Activated naive CD8-positive, alpha-beta T cell treated with anti-CD3 and anti-CD28 coated beads, Interleukin-2, amount 50 U/mL, for 24 hours (primary cell): ENCODE measurements around the gene RAB4A.
"Not testable (repeated sequence)": the region's sequence is repeated elsewhere in the genome, so short reads cannot be mapped to it uniquely, and the experiment has no call there.

ENCODE experiments used
- ATAC-seq: fragments of 150-1000 bp; cut with Tn5 transposase; one replicate; pipeline ENCODE4 v1.10.0; 2021
- DNase-seq: peaks from one replicate; pipeline ENCODE4 v3.0.0; 2021
- H3K27ac Mint-ChIP-seq: one replicate; pipeline ENCODE4 v1.8.0; 2021; ENCODE audit warnings: mild to moderate bottlenecking, mixed read lengths
- H3K27me3 Mint-ChIP-seq: one replicate; pipeline ENCODE4 v1.8.0; 2021; ENCODE audit warnings: mixed read lengths
- H3K36me3 Mint-ChIP-seq: one replicate; pipeline ENCODE4 v1.8.0; 2021; ENCODE audit warnings: low read depth, mixed read lengths
- H3K4me1 Mint-ChIP-seq: one replicate; pipeline ENCODE4 v1.8.0; 2021; ENCODE audit warnings: mixed read lengths
- H3K4me3 Mint-ChIP-seq: one replicate; pipeline ENCODE4 v1.8.0; 2021; ENCODE audit warnings: mild to moderate bottlenecking, moderate library complexity, mixed read lengths
- H3K9me3 Mint-ChIP-seq: one replicate; pipeline ENCODE4 v1.8.0; 2021; ENCODE audit warnings: mixed read lengths

RAB4A gene

GRCh38 chr1:229287267-229287666 lies 16.4 kb downstream of the RAB4A start:
- H3K36me3 Mint-ChIP-seq: peaks cover 30% of the 10 kb centered on the region
- ATAC-seq: no peak
- peaks cover 35% of the 10 kb centered on the region for H3K4me1 Mint-ChIP-seq
- no peak overlapping the region for H3K27ac Mint-ChIP-seq
- DNase-seq: no peak
- no peaks in the 10 kb centered on the region for H3K27me3 Mint-ChIP-seq
- no peak overlapping the region for H3K4me3 Mint-ChIP-seq
- H3K9me3 Mint-ChIP-seq: no peaks in the 10 kb centered on the region

GRCh38 chr1:229288516-229288915 lies 17.6 kb downstream of the RAB4A start:
- no peak overlapping the region for H3K4me3 Mint-ChIP-seq
- no peak overlapping the region for H3K27ac Mint-ChIP-seq
- peaks cover 31% of the 10 kb centered on the region for H3K36me3 Mint-ChIP-seq
- H3K27me3 Mint-ChIP-seq: no peaks in the 10 kb centered on the region
- ATAC-seq: no peak
- no peak for DNase-seq
- H3K9me3 Mint-ChIP-seq: no peaks in the 10 kb centered on the region
- H3K4me1 Mint-ChIP-seq: peaks cover 28% of the 10 kb centered on the region

- H3K27ac Mint-ChIP-seq, H3K4me3 Mint-ChIP-seq, H3K27me3 Mint-ChIP-seq, DNase-seq, H3K9me3 Mint-ChIP-seq, ATAC-seq: not testable (repeated sequence)
- H3K4me1 Mint-ChIP-seq: peaks cover 12% of the 10 kb centered on the region
- peaks cover 32% of the 10 kb centered on the region for H3K36me3 Mint-ChIP-seq
These were observed 20.8 kb downstream of the RAB4A start for GRCh38 chr1:229291686-229292085.

- no peaks in the 10 kb centered on the region for H3K9me3 Mint-ChIP-seq
- no peak overlapping the region for H3K4me3 Mint-ChIP-seq
- H3K4me1 Mint-ChIP-seq: peaks cover 4% of the 10 kb centered on the region
- H3K27ac Mint-ChIP-seq: peak overlapping the region; percentile 14
- no peaks in the 10 kb centered on the region for H3K27me3 Mint-ChIP-seq
- H3K36me3 Mint-ChIP-seq: peaks cover 32% of the 10 kb centered on the region
- ATAC-seq: no peak
- DNase-seq: no peak
These were observed 22.8 kb downstream of the RAB4A start for GRCh38 chr1:229293528-229294204.

- DNase-seq: no peak
- no peaks in the 10 kb centered on the region for H3K27me3 Mint-ChIP-seq
- peaks cover 2% of the 10 kb centered on the region for H3K4me1 Mint-ChIP-seq
- H3K36me3 Mint-ChIP-seq: peaks cover 30% of the 10 kb centered on the region
- H3K9me3 Mint-ChIP-seq: no peaks in the 10 kb centered on the region
- no peak overlapping the region for H3K4me3 Mint-ChIP-seq
- no peak overlapping the region for H3K27ac Mint-ChIP-seq
- ATAC-seq: no peak
These were observed 24.8 kb downstream of the RAB4A start for GRCh38 chr1:229295745-229296144.

GRCh38 chr1:229296541-229296941 lies 25.6 kb downstream of the RAB4A start:
- Mint-ChIP-seq H3K36me3 (peaks cover 25% of the 10 kb centered on the region), H3K27me3 (no peaks in the 10 kb centered on the region), H3K9me3 (no peaks in the 10 kb centered on the region), H3K4me1 (peaks cover 2% of the 10 kb centered on the region), H3K27ac (no peak overlapping the region), H3K4me3 (no peak overlapping the region)
- ATAC-seq (no peak), DNase-seq (no peak)

GRCh38 chr1:229297746-229298145 lies 26.8 kb downstream of the RAB4A start:
- DNase-seq: no peak
- H3K36me3 Mint-ChIP-seq: peaks cover 27% of the 10 kb centered on the region
- peaks cover 2% of the 10 kb centered on the region for H3K4me1 Mint-ChIP-seq
- H3K9me3 Mint-ChIP-seq: no peaks in the 10 kb centered on the region
- no peak overlapping the region for H3K4me3 Mint-ChIP-seq
- no peak overlapping the region for H3K27ac Mint-ChIP-seq
- ATAC-seq: no peak
- no peaks in the 10 kb centered on the region for H3K27me3 Mint-ChIP-seq

- no peaks in the 10 kb centered on the region for H3K27me3 Mint-ChIP-seq
- peaks cover 5% of the 10 kb centered on the region for H3K4me1 Mint-ChIP-seq
- H3K4me3 Mint-ChIP-seq: no peak overlapping the region
- no peaks in the 10 kb centered on the region for H3K9me3 Mint-ChIP-seq
- ATAC-seq (no peak), DNase-seq (no peak)
- peaks cover 30% of the 10 kb centered on the region for H3K36me3 Mint-ChIP-seq
- no peak overlapping the region for H3K27ac Mint-ChIP-seq
These were observed 27.5 kb downstream of the RAB4A start for GRCh38 chr1:229298420-229298819.

- Mint-ChIP-seq H3K27ac (no peak overlapping the region), H3K4me3 (no peak overlapping the region), H3K9me3 (no peaks in the 10 kb centered on the region), H3K4me1 (peaks cover 9% of the 10 kb centered on the region), H3K36me3 (peaks cover 32% of the 10 kb centered on the region), H3K27me3 (no peaks in the 10 kb centered on the region)
- DNase-seq: no peak
- no peak for ATAC-seq
These were observed 28.1 kb downstream of the RAB4A start for GRCh38 chr1:229298887-229299503.

- Mint-ChIP-seq H3K4me3 (no peak overlapping the region), H3K4me1 (peaks cover 8% of the 10 kb centered on the region), H3K27ac (no peak overlapping the region), H3K9me3 (no peaks in the 10 kb centered on the region), H3K36me3 (peaks cover 33% of the 10 kb centered on the region), H3K27me3 (no peaks in the 10 kb centered on the region)
- DNase-seq: no peak
- ATAC-seq: no peak
These were observed 29.3 kb downstream of the RAB4A start for GRCh38 chr1:229300099-229300757.

- H3K9me3 Mint-ChIP-seq: no peaks in the 10 kb centered on the region
- DNase-seq (no peak), ATAC-seq (no peak)
- H3K36me3 Mint-ChIP-seq: peaks cover 39% of the 10 kb centered on the region
- no peak overlapping the region for H3K27ac Mint-ChIP-seq
- H3K27me3 Mint-ChIP-seq: no peaks in the 10 kb centered on the region
- peaks cover 12% of the 10 kb centered on the region for H3K4me1 Mint-ChIP-seq
- H3K4me3 Mint-ChIP-seq: no peak overlapping the region
These were observed 31.8 kb downstream of the RAB4A start for GRCh38 chr1:229302740-229303139.

- no peaks in the 10 kb centered on the region for H3K27me3 Mint-ChIP-seq
- H3K27ac Mint-ChIP-seq: no peak overlapping the region
- ATAC-seq (no peak), DNase-seq (no peak)
- H3K9me3 Mint-ChIP-seq: no peaks in the 10 kb centered on the region
- no peak overlapping the region for H3K4me3 Mint-ChIP-seq
- peaks cover 12% of the 10 kb centered on the region for H3K4me1 Mint-ChIP-seq
- peaks cover 39% of the 10 kb centered on the region for H3K36me3 Mint-ChIP-seq
These were observed 32.9 kb downstream of the RAB4A start for GRCh38 chr1:229303855-229304254.

GRCh38 chr1:229305392-229305791 lies 34.5 kb downstream of the RAB4A start:
- ATAC-seq: no peak
- Mint-ChIP-seq H3K4me1 (peaks cover 12% of the 10 kb centered on the region), H3K27ac (no peak overlapping the region), H3K9me3 (no peaks in the 10 kb centered on the region), H3K36me3 (peaks cover 30% of the 10 kb centered on the region), H3K4me3 (no peak overlapping the region), H3K27me3 (no peaks in the 10 kb centered on the region)
- DNase-seq: no peak

GRCh38 chr1:229309074-229309473 lies 38.2 kb downstream of the RAB4A start:
- ATAC-seq (no peak), DNase-seq (no peak)
- Mint-ChIP-seq H3K4me3 (no peak overlapping the region), H3K4me1 (peaks cover 4% of the 10 kb centered on the region), H3K9me3 (no peaks in the 10 kb centered on the region), H3K27me3 (no peaks in the 10 kb centered on the region), H3K27ac (no peak overlapping the region), H3K36me3 (peaks cover 17% of the 10 kb centered on the region)

- H3K27me3 Mint-ChIP-seq: no peaks in the 10 kb centered on the region
- peaks cover 13% of the 10 kb centered on the region for H3K36me3 Mint-ChIP-seq
- no peak for DNase-seq
- no peak overlapping the region for H3K27ac Mint-ChIP-seq
- peaks cover 4% of the 10 kb centered on the region for H3K4me1 Mint-ChIP-seq
- ATAC-seq: no peak
- H3K4me3 Mint-ChIP-seq: no peak overlapping the region
- no peaks in the 10 kb centered on the region for H3K9me3 Mint-ChIP-seq
These were observed 38.8 kb downstream of the RAB4A start for GRCh38 chr1:229309684-229310083.
